OCI-LY7 (cell line): ENCODE results near the gene GOT1. TPM values are rescaled to one million over a fixed set of nuclear protein-coding genes. Genes with fewer than 3 reads are reported as not detected.

ENCODE experiments used
- BruUV-seq: library from RNA; stranded (reverse); fragments of 400-500 nt; replicated peaks from 2 replicates; lab custom pipeline; 2021; lab: Mats Ljungman, UMichigan
- CTCF ChIA-PET: fragments of 300-600 bp; sonication (Branson Sonifier 250); formaldehyde crosslinking; loops from one replicate; lab custom pipeline; 2022; ENCODE audit warnings: antibody characterized with exemption; ENCODE audit not compliant: unreplicated experiment; lab: Charles Lee
- POLR2A ChIA-PET: fragments of 300-600 bp; sonication (Branson Sonifier 250); formaldehyde crosslinking; loops from one replicate; lab custom pipeline; 2022; ENCODE audit warnings: antibody characterized with exemption; lab: Charles Lee
- DNase-seq: peaks from one replicate; pipeline ENCODE4 v3.0.0-alpha.2; 2015; ENCODE audit warnings: low spot score
- H2AFZ ChIP-seq: fragments of 200-600 bp; sonication (generic), shearing (Covaris generic); 2 replicates; pipeline ENCODE4 v1.6.1; 2014; ENCODE audit warnings: mild to moderate bottlenecking, antibody characterized with exemption, low read length, moderate library complexity
- H3K27ac ChIP-seq: fragments of 200-600 bp; sonication (generic); 2 replicates; pipeline ENCODE4 v1.5.1; 2014; ENCODE audit warnings: mixed run types, low read depth, mild to moderate bottlenecking, moderate library complexity, low read length, inconsistent platforms; ENCODE audit not compliant: poor library complexity, severe bottlenecking
- H3K36me3 ChIP-seq: fragments of 200-600 bp; sonication (generic); 2 replicates; pipeline ENCODE4 v1.6.1; 2014; ENCODE audit warnings: mild to moderate bottlenecking, antibody characterized with exemption, low read length, moderate library complexity, mixed read lengths; ENCODE audit not compliant: insufficient read depth
- H3K4me1 ChIP-seq: fragments of 200-600 bp; sonication (generic); 2 replicates; pipeline ENCODE4 v1.5.1; 2014; ENCODE audit warnings: mild to moderate bottlenecking, low read length; ENCODE audit not compliant: insufficient read depth, poor library complexity, severe bottlenecking
- H3K4me2 ChIP-seq: fragments of 200-600 bp; sonication (generic); 2 replicates; pipeline ENCODE4 v1.6.1; 2014; ENCODE audit warnings: mild to moderate bottlenecking, low read length
- H3K4me3 ChIP-seq: fragments of 200-600 bp; sonication (generic); 2 replicates; pipeline ENCODE4 v1.5.1; 2014; ENCODE audit warnings: mild to moderate bottlenecking, low read depth, low read length; ENCODE audit not compliant: poor library complexity, severe bottlenecking
- H3K79me2 ChIP-seq: fragments of 200-600 bp; sonication (generic); 2 replicates; pipeline ENCODE4 v1.6.1; 2016; ENCODE audit warnings: low read depth, mild to moderate bottlenecking, low read length, moderate library complexity, mixed read lengths; ENCODE audit not compliant: insufficient read depth
- H3K9me2 ChIP-seq: fragments of 200-600 bp; sonication (generic); 2 replicates; pipeline ENCODE4 v1.6.1; 2016; ENCODE audit warnings: mild to moderate bottlenecking, low read length, mixed read lengths; ENCODE audit not compliant: insufficient read depth
- H3K9me3 ChIP-seq: fragments of 200-600 bp; sonication (generic); 2 replicates; pipeline ENCODE4 v1.6.1; 2014; ENCODE audit warnings: mild to moderate bottlenecking, mixed run types, low read length, mixed read lengths
- H4K20me1 ChIP-seq: fragments of 200-600 bp; sonication (generic); 2 replicates; pipeline ENCODE4 v1.6.1; 2014; ENCODE audit warnings: mild to moderate bottlenecking, antibody characterized with exemption, low read length, moderate library complexity, mixed read lengths; ENCODE audit not compliant: insufficient read depth
- CTCF ChIP-seq: fragments of 200-600 bp; sonication (generic); conservative IDR thresholded peaks from 2 replicates; pipeline ENCODE4 v1.5.1; 2014; ENCODE audit warnings: mild to moderate bottlenecking, antibody characterized with exemption, low read length, moderate library complexity, mixed read lengths
- EZH2phosphoT487 ChIP-seq: fragments of 200-600 bp; sonication (generic); IDR thresholded peaks from 2 replicates; pipeline ENCODE4 v1.6.1; 2018; ENCODE audit warnings: low read depth, borderline replicate concordance, mild to moderate bottlenecking, mixed run types, antibody characterized with exemption, low read length, moderate library complexity, mixed read lengths
- intact Hi-C: fragments of 100-400 bp; cut with micrococcal nuclease; formaldehyde crosslinking; loops from one replicate; pipeline ENCODE4 v1.10.0; 2022; ENCODE audit not compliant: unreplicated experiment
- total RNA-seq, 2 experiments: library from RNA; depleted of rRNA in 1 of 2; stranded (reverse); fragments of >200 nt in 1 of 2; shearing (Covaris generic) in 1 of 2; gene quantifications; 2 replicates each; pipeline ENCODE4 v1.2.3, GENCODE V29; 2014 to 2022

Gene GOT1
- total RNA-seq, 2 experiments from 2014 or later = 26.4 to 50.4 TPM

- CTCF ChIA-PET = interaction anchor here (0.6 to 0.9 kb wide), 4 partner anchors 25 to 1952 kb away, joined by 8 to 10 read pairs (median 8); no protein-coding TSS in a partner anchor
- TF ChIP-seq CTCF (no peak), EZH2phosphoT487 (no peak)
- H2AFZ ChIP-seq = no peak overlapping the region
- no peaks in the 10 kb centered on the region for H3K9me2 ChIP-seq
- no TSS peak for BruUV-seq
- no peaks in the 10 kb centered on the region for H4K20me1 ChIP-seq
- POLR2A ChIA-PET = interaction anchor here (0.6 kb wide), 1 partner anchor 45 kb away, joined by 4 read pairs; no protein-coding TSS in a partner anchor
- intact Hi-C loops = no loop called here
- no peak overlapping the region for H3K27ac ChIP-seq
- H3K4me1 ChIP-seq = no peaks in the 10 kb centered on the region
- H3K4me3 ChIP-seq = no peak overlapping the region
- no peaks in the 10 kb centered on the region for H3K9me3 ChIP-seq
- no peak overlapping the region for H3K4me2 ChIP-seq
- peaks cover 31% of the 10 kb centered on the region for H3K36me3 ChIP-seq
- no peaks in the 10 kb centered on the region for H3K79me2 ChIP-seq
- DNase-seq = no peak
Observed at GRCh38 chr10:99411546-99411945, 18.9 kb downstream of the GOT1 start.

- no peaks in the 10 kb centered on the region for H3K9me3 ChIP-seq
- no peak overlapping the region for H2AFZ ChIP-seq
- H3K36me3 ChIP-seq = peaks cover 37% of the 10 kb centered on the region
- DNase-seq = no peak
- no TSS peak for BruUV-seq
- TF ChIP-seq EZH2phosphoT487 (no peak), CTCF (no peak)
- H4K20me1 ChIP-seq = no peaks in the 10 kb centered on the region
- no peaks in the 10 kb centered on the region for H3K4me1 ChIP-seq
- H3K9me2 ChIP-seq = no peaks in the 10 kb centered on the region
- no peak overlapping the region for H3K27ac ChIP-seq
- H3K79me2 ChIP-seq = no peaks in the 10 kb centered on the region
- CTCF ChIA-PET = no interaction called here
- POLR2A ChIA-PET = no interaction called here
- H3K4me3 ChIP-seq = no peak overlapping the region
- H3K4me2 ChIP-seq = no peak overlapping the region
- intact Hi-C loops = no loop called here
Observed at GRCh38 chr10:99410876-99411275, 19.5 kb downstream of the GOT1 start.

GRCh38 chr10:99410146-99410545 is 20.3 kb downstream of the GOT1 start:
- H3K4me1 ChIP-seq = no peaks in the 10 kb centered on the region
- H2AFZ ChIP-seq = no peak overlapping the region
- no TSS peak for BruUV-seq
- no peaks in the 10 kb centered on the region for H3K9me2 ChIP-seq
- intact Hi-C loops = no loop called here
- H4K20me1 ChIP-seq = no peaks in the 10 kb centered on the region
- ChIA-PET CTCF (no interaction called here), POLR2A (no interaction called here)
- no peak overlapping the region for H3K4me2 ChIP-seq
- no peak overlapping the region for H3K4me3 ChIP-seq
- no peak for DNase-seq
- H3K9me3 ChIP-seq = no peaks in the 10 kb centered on the region
- peaks cover 45% of the 10 kb centered on the region for H3K36me3 ChIP-seq
- no peaks in the 10 kb centered on the region for H3K79me2 ChIP-seq
- H3K27ac ChIP-seq = no peak overlapping the region
- TF ChIP-seq CTCF (no peak), EZH2phosphoT487 (no peak)
